HEK293 (cell line): ENCODE results near the gene MASP2.
A peak's percentile ranks its signal among the peaks of the same experiment; 100 is the strongest.

Experiments
- CTCF ChIA-PET: fragments of 350-600 bp; formaldehyde crosslinking; extraction: SDS; loops from one replicate; lab custom pipeline; 2021; ENCODE audit warnings: antibody characterized with exemption; lab: Yijun Ruan, JAX
- POLR2A ChIA-PET: fragments of 300-600 bp; formaldehyde crosslinking; extraction: SDS; loops from one replicate; lab custom pipeline; 2020; ENCODE audit warnings: antibody characterized with exemption, inconsistent platforms; lab: Yijun Ruan, JAX
- H3K27ac ChIP-seq: fragments of 200-500 bp; sonication (Bioruptor generic); 2 replicates; pipeline ENCODE4 v1.5.1; 2014; ENCODE audit warnings: low read depth, low read length, control low read depth, inconsistent platforms; ENCODE audit errors: extremely low read depth
- H3K36me3 ChIP-seq, 2 experiments: fragments of 200-500 bp in 1 of 2; sonication (Bioruptor generic) in 1 of 2; 1 replicate in 1 of 2; 2 replicates in 1 of 2; pipeline ENCODE4 v1.5.1; 2014 to 2017; ENCODE audit warnings: inconsistent platforms in 2 of 2, low read length in 2 of 2; ENCODE audit not compliant: control insufficient read depth in 2 of 2, insufficient read depth in 1 of 2
- H3K4me1 ChIP-seq: fragments of 200-500 bp; sonication (Bioruptor generic); 2 replicates; pipeline ENCODE4 v1.5.1; 2014; ENCODE audit warnings: mild to moderate bottlenecking, low read length, inconsistent platforms; ENCODE audit not compliant: control insufficient read depth, insufficient read depth
- H3K4me3 ChIP-seq: 2 replicates; pipeline ENCODE4 v1.5.1; 2011; ENCODE audit warnings: low read depth, mild to moderate bottlenecking, control low read depth, low read length, moderate library complexity
- H3K9me3 ChIP-seq: fragments of 200-500 bp; sonication (Bioruptor generic); 2 replicates; pipeline ENCODE4 v1.5.1; 2014; ENCODE audit warnings: low read depth, low read length, inconsistent platforms; ENCODE audit not compliant: control insufficient read depth, insufficient read depth
- GLI4 ChIP-seq: fragments of 450-650 bp; formaldehyde crosslinking; IDR thresholded peaks from 2 replicates; pipeline ENCODE4 v1.5.1; 2016; ENCODE audit warnings: missing biosample characterization, missing genetic modification characterization
- GLIS1 ChIP-seq: fragments of 450-650 bp; formaldehyde crosslinking; IDR thresholded peaks from 2 replicates; pipeline ENCODE4 v1.5.1; 2016; ENCODE audit warnings: missing biosample characterization, missing genetic modification characterization
- MZF1 ChIP-seq: fragments of 450-650 bp; formaldehyde crosslinking; IDR thresholded peaks from 2 replicates; pipeline ENCODE4 v1.5.1; 2017; ENCODE audit warnings: missing biosample characterization, missing genetic modification characterization, borderline replicate concordance
- SP7 ChIP-seq: fragments of 450-650 bp; formaldehyde crosslinking; IDR thresholded peaks from 2 replicates; pipeline ENCODE4 v1.5.1; 2016; ENCODE audit warnings: missing biosample characterization, missing genetic modification characterization
- ZBTB17 ChIP-seq: fragments of 450-650 bp; formaldehyde crosslinking; IDR thresholded peaks from 2 replicates; pipeline ENCODE4 v1.5.1; 2016; ENCODE audit warnings: missing biosample characterization, missing genetic modification characterization
- ZBTB20 ChIP-seq: fragments of 450-650 bp; formaldehyde crosslinking; IDR thresholded peaks from 2 replicates; pipeline ENCODE4 v1.5.1; 2016; ENCODE audit warnings: missing biosample characterization, missing genetic modification characterization
- ZBTB21 ChIP-seq: fragments of 450-650 bp; formaldehyde crosslinking; IDR thresholded peaks from 2 replicates; pipeline ENCODE4 v1.5.1; 2017; ENCODE audit warnings: missing biosample characterization, missing genetic modification characterization
- ZBTB7A ChIP-seq: fragments of 450-650 bp; formaldehyde crosslinking; IDR thresholded peaks from 2 replicates; pipeline ENCODE4 v1.5.1; 2016; ENCODE audit warnings: low read depth, missing biosample characterization, missing genetic modification characterization
- ZNF155 ChIP-seq: fragments of 450-650 bp; formaldehyde crosslinking; IDR thresholded peaks from 2 replicates; pipeline ENCODE4 v1.5.1; 2016; ENCODE audit warnings: missing biosample characterization, missing genetic modification characterization
- ZNF157 ChIP-seq: fragments of 450-650 bp; formaldehyde crosslinking; IDR thresholded peaks from 2 replicates; pipeline ENCODE4 v1.5.1; 2016; ENCODE audit warnings: missing biosample characterization, missing genetic modification characterization
- ZNF169 ChIP-seq: fragments of 450-650 bp; formaldehyde crosslinking; IDR thresholded peaks from 2 replicates; pipeline ENCODE4 v1.5.1; 2016; ENCODE audit warnings: missing biosample characterization, missing genetic modification characterization
- ZNF184 ChIP-seq: fragments of 450-650 bp; IDR thresholded peaks from 2 replicates; pipeline ENCODE4 v1.5.1; 2018; ENCODE audit warnings: missing biosample characterization, mild to moderate bottlenecking, missing genetic modification characterization
- ZNF324 ChIP-seq: fragments of 450-650 bp; formaldehyde crosslinking; IDR thresholded peaks from 2 replicates; pipeline ENCODE4 v1.5.1; 2016; ENCODE audit warnings: missing biosample characterization, missing genetic modification characterization
- ZNF513 ChIP-seq: fragments of 450-650 bp; IDR thresholded peaks from 2 replicates; pipeline ENCODE4 v1.5.1; 2018; ENCODE audit warnings: missing biosample characterization, missing genetic modification characterization
- ZNF548 ChIP-seq: fragments of 450-650 bp; formaldehyde crosslinking; IDR thresholded peaks from 2 replicates; pipeline ENCODE4 v1.5.1; 2016; ENCODE audit warnings: missing biosample characterization, missing genetic modification characterization
- ZNF658 ChIP-seq: fragments of 450-650 bp; formaldehyde crosslinking; IDR thresholded peaks from 2 replicates; pipeline ENCODE4; 2016; ENCODE audit warnings: missing biosample characterization, missing genetic modification characterization
- ZNF843 ChIP-seq: fragments of 450-650 bp; formaldehyde crosslinking; IDR thresholded peaks from 2 replicates; pipeline ENCODE4 v1.5.1; 2016; ENCODE audit warnings: missing biosample characterization, missing genetic modification characterization
- TF ChIP-seq, protein P1 (sequence below): fragments of 450-650 bp; formaldehyde crosslinking; IDR thresholded peaks from 2 replicates; pipeline ENCODE4 v1.5.1; 2016; ENCODE audit warnings: missing biosample characterization, missing genetic modification characterization
- TF ChIP-seq, protein P2 (sequence below): fragments of 450-650 bp; formaldehyde crosslinking; IDR thresholded peaks from 2 replicates; pipeline ENCODE4 v1.5.1; 2016; ENCODE audit warnings: missing biosample characterization, missing genetic modification characterization, borderline replicate concordance
- TF ChIP-seq, protein P3 (sequence below): fragments of 450-650 bp; formaldehyde crosslinking; IDR thresholded peaks from 2 replicates; pipeline ENCODE4 v1.5.1; 2016; ENCODE audit warnings: missing biosample characterization, missing genetic modification characterization, borderline replicate concordance

Gene MASP2

GRCh38 chr1:11026903-11027302, 20.1 kb downstream of the MASP2 start:
- Histone ChIP-seq H3K9me3 (no peaks in the 10 kb centered on the region), H3K36me3 (peaks cover 16 to 77% of the 10 kb centered on the region in 2 experiments), H3K27ac (no peak overlapping the region), H3K4me3 (no peak overlapping the region), H3K4me1 (no peaks in the 10 kb centered on the region)
- TF ChIP-seq ZNF169, result no peak
- TF ChIP-seq ZNF184 (tag by site-specific recombination), result no peak
- TF ChIP-seq ZBTB21 (tag by site-specific recombination), result no peak
- no peak for TF ChIP-seq GLIS1
- no peak for TF ChIP-seq ZNF658 (tag by site-specific recombination)
- TF ChIP-seq ZNF324 (tag by site-specific recombination), result no peak
- no peak for TF ChIP-seq ZNF843 (tag by site-specific recombination)
- no peak for TF ChIP-seq ZNF155 (tag by site-specific recombination)
- TF ChIP-seq ZNF157, result no peak
- TF ChIP-seq ZNF548 (tag by site-specific recombination), result no peak
- TF ChIP-seq, protein P1, sequence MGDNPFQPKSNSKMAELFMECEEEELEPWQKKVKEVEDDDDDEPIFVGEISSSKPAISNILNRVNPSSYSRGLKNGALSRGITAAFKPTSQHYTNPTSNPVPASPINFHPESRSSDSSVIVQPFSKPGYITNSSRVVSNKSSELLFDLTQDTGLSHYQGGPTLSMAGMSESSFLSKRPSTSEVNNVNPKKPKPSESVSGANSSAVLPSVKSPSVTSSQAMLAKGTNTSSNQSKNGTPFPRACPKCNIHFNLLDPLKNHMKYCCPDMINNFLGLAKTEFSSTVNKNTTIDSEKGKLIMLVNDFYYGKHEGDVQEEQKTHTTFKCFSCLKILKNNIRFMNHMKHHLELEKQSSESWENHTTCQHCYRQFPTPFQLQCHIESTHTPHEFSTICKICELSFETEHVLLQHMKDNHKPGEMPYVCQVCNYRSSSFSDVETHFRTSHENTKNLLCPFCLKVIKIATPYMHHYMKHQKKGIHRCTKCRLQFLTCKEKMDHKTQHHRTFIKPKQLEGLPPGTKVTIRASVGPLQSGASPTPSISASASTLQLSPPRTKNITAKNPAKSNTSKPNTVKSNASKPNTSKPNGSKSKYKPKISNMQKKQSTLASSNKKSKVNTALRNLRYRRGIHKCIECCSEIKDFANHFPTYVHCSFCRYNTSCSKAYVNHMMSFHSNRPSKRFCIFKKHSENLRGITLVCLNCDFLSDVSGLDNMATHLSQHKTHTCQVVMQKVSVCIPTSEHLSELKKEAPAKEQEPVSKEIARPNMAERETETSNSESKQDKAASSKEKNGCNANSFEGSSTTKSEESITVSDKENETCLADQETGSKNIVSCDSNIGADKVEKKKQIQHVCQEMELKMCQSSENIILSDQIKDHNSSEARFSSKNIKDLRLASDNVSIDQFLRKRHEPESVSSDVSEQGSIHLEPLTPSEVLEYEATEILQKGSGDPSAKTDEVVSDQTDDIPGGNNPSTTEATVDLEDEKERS (tag by site-specific recombination), result no peak
- TF ChIP-seq SP7, result no peak
- TF ChIP-seq MZF1, result no peak
- TF ChIP-seq ZBTB7A (tag by site-specific recombination), result no peak
- TF ChIP-seq ZNF513 (tag by site-specific recombination), result no peak
- no peak for TF ChIP-seq GLI4 (tag by site-specific recombination)
- TF ChIP-seq ZBTB17 (tag by site-specific recombination), result no peak
- TF ChIP-seq, protein P2, sequence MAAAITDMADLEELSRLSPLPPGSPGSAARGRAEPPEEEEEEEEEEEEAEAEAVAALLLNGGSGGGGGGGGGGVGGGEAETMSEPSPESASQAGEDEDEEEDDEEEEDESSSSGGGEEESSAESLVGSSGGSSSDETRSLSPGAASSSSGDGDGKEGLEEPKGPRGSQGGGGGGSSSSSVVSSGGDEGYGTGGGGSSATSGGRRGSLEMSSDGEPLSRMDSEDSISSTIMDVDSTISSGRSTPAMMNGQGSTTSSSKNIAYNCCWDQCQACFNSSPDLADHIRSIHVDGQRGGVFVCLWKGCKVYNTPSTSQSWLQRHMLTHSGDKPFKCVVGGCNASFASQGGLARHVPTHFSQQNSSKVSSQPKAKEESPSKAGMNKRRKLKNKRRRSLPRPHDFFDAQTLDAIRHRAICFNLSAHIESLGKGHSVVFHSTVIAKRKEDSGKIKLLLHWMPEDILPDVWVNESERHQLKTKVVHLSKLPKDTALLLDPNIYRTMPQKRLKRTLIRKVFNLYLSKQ, result no peak
- ChIA-PET POLR2A (no interaction called here), CTCF (interaction anchor here (2.4 kb wide), 1 partner anchor 11 kb away, joined by 14 read pairs; no protein-coding TSS in a partner anchor)

GRCh38 chr1:11026052-11026451, 21.0 kb downstream of the MASP2 start:
- TF ChIP-seq, protein P3, sequence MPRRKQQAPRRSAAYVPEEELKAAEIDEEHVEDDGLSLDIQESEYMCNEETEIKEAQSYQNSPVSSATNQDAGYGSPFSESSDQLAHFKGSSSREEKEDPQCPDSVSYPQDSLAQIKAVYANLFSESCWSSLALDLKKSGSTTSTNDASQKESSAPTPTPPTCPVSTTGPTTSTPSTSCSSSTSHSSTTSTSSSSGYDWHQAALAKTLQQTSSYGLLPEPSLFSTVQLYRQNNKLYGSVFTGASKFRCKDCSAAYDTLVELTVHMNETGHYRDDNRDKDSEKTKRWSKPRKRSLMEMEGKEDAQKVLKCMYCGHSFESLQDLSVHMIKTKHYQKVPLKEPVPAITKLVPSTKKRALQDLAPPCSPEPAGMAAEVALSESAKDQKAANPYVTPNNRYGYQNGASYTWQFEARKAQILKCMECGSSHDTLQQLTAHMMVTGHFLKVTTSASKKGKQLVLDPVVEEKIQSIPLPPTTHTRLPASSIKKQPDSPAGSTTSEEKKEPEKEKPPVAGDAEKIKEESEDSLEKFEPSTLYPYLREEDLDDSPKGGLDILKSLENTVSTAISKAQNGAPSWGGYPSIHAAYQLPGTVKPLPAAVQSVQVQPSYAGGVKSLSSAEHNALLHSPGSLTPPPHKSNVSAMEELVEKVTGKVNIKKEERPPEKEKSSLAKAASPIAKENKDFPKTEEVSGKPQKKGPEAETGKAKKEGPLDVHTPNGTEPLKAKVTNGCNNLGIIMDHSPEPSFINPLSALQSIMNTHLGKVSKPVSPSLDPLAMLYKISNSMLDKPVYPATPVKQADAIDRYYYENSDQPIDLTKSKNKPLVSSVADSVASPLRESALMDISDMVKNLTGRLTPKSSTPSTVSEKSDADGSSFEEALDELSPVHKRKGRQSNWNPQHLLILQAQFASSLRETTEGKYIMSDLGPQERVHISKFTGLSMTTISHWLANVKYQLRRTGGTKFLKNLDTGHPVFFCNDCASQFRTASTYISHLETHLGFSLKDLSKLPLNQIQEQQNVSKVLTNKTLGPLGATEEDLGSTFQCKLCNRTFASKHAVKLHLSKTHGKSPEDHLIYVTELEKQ (tag by site-specific recombination), result no peak
- TF ChIP-seq ZBTB20 (tag by site-specific recombination), result peak; percentile 51; the same call in 1 of the 2 replicates
- peaks cover 24 to 86% of the 10 kb centered on the region in 2 experiments for H3K36me3 ChIP-seq
- ChIA-PET CTCF (no interaction called here), POLR2A (no interaction called here)
- no peak overlapping the region for H3K27ac ChIP-seq
- H3K4me1 ChIP-seq, result no peaks in the 10 kb centered on the region
- H3K4me3 ChIP-seq, result no peak overlapping the region
- no peaks in the 10 kb centered on the region for H3K9me3 ChIP-seq
